Stimulated activated naive B cell treated with anti-CD40 and anti-IgM and Interleukin-4, amounts not matched to agents 10 μg/mL and 1 μg/mL and 100 μg/mL, for 72 hours (primary cell): ENCODE data around the gene ACHE.

Experiments used
- ATAC-seq, 2 donors: fragments of 150-1000 bp; cut with Tn5 transposase; replicated peaks; 2 replicates each; pipeline ENCODE4 v1.10.0; 2021; ENCODE audit warnings: moderate library complexity in 1 of 2
- DNase-seq: peaks from one replicate; pipeline ENCODE4 v3.0.0; 2021
- H3K27ac Mint-ChIP-seq: one replicate; pipeline ENCODE4 v1.8.0; 2022; ENCODE audit warnings: mild to moderate bottlenecking, mixed read lengths
- H3K27me3 Mint-ChIP-seq, 2 donors: one replicate each; pipeline ENCODE4 v1.8.0; 2022; ENCODE audit warnings: mixed read lengths in 2 of 2
- H3K36me3 Mint-ChIP-seq, 2 donors: one replicate each; pipeline ENCODE4 v1.8.0; 2022; ENCODE audit warnings: mixed read lengths in 2 of 2, mild to moderate bottlenecking in 1 of 2
- H3K4me1 Mint-ChIP-seq, 2 donors: one replicate each; pipeline ENCODE4 v1.8.0; 2022; ENCODE audit warnings: mixed read lengths in 2 of 2, mild to moderate bottlenecking in 1 of 2
- H3K4me3 Mint-ChIP-seq, 2 donors: one replicate each; pipeline ENCODE4 v1.8.0; 2022; ENCODE audit warnings: mild to moderate bottlenecking in 2 of 2, mixed read lengths in 2 of 2, moderate library complexity in 1 of 2
- H3K9me3 Mint-ChIP-seq, 2 donors: one replicate each; pipeline ENCODE4 v1.8.0; 2022; ENCODE audit warnings: mixed read lengths in 2 of 2, mild to moderate bottlenecking in 1 of 2

Gene ACHE

GRCh38 chr7:100884736-100885439, 10.8 kb downstream of the ACHE start:
- Mint-ChIP-seq H3K36me3 (peaks cover 77 to 87% of the 10 kb centered on the region in 2 donors), H3K9me3 (peaks cover 0 to 2% of the 10 kb centered on the region in 2 donors), H3K27me3 (no peaks in the 10 kb centered on the region), H3K27ac (peak overlapping the region; percentile 88), H3K4me1 (peaks cover 56 to 67% of the 10 kb centered on the region in 2 donors), H3K4me3 (no peak overlapping the region)
- DNase-seq = no peak
- no peak for ATAC-seq

- Mint-ChIP-seq H3K27me3 (no peaks in the 10 kb centered on the region), H3K27ac (peak overlapping the region; percentile 86), H3K4me1 (peaks cover 60 to 75% of the 10 kb centered on the region in 2 donors), H3K9me3 (peaks cover 0 to 2% of the 10 kb centered on the region in 2 donors), H3K36me3 (peaks cover 79 to 94% of the 10 kb centered on the region in 2 donors), H3K4me3 (no peak overlapping the region)
- no peak for ATAC-seq
- DNase-seq = no peak
These were observed 12.7 kb downstream of the ACHE start for GRCh38 chr7:100882785-100883526.

GRCh38 chr7:100882201-100882600, 13.5 kb downstream of the ACHE start:
- DNase-seq (no peak), ATAC-seq (no peak)
- Mint-ChIP-seq H3K9me3 (peaks cover 0 to 1% of the 10 kb centered on the region in 2 donors), H3K27ac (no peak overlapping the region), H3K27me3 (no peaks in the 10 kb centered on the region), H3K4me1 (peaks cover 54 to 71% of the 10 kb centered on the region in 2 donors), H3K4me3 (no peak overlapping the region), H3K36me3 (peaks cover 71 to 90% of the 10 kb centered on the region in 2 donors)

GRCh38 chr7:100881136-100881535, 14.6 kb downstream of the ACHE start:
- Mint-ChIP-seq H3K4me1 (peaks cover 48 to 68% of the 10 kb centered on the region in 2 donors), H3K36me3 (peaks cover 65 to 86% of the 10 kb centered on the region in 2 donors), H3K27me3 (no peaks in the 10 kb centered on the region), H3K4me3 (no peak overlapping the region), H3K27ac (peak overlapping the region; percentile 57), H3K9me3 (no peaks in the 10 kb centered on the region)
- ATAC-seq (no peak), DNase-seq (no peak)

- peaks cover 62 to 83% of the 10 kb centered on the region in 2 donors for H3K36me3 Mint-ChIP-seq
- H3K9me3 Mint-ChIP-seq = no peaks in the 10 kb centered on the region
- DNase-seq = no peak
- H3K4me3 Mint-ChIP-seq = no peak overlapping the region
- ATAC-seq = no peak
- no peaks in the 10 kb centered on the region for H3K27me3 Mint-ChIP-seq
- H3K27ac Mint-ChIP-seq = no peak overlapping the region
- H3K4me1 Mint-ChIP-seq = peaks cover 45 to 65% of the 10 kb centered on the region in 2 donors
These were observed 15.0 kb downstream of the ACHE start for GRCh38 chr7:100880645-100881044.

- Mint-ChIP-seq H3K36me3 (peaks cover 61 to 83% of the 10 kb centered on the region in 2 donors), H3K9me3 (no peaks in the 10 kb centered on the region), H3K27me3 (no peaks in the 10 kb centered on the region), H3K4me1 (peaks cover 43 to 61% of the 10 kb centered on the region in 2 donors), H3K4me3 (peak overlapping the region; percentile 9 to 27), H3K27ac (peak overlapping the region; percentile 57)
- ATAC-seq = no peak
- no peak for DNase-seq
These were observed 15.9 kb downstream of the ACHE start for GRCh38 chr7:100879685-100880261.

GRCh38 chr7:100878685-100879084, 17.0 kb downstream of the ACHE start:
- no peaks in the 10 kb centered on the region for H3K9me3 Mint-ChIP-seq
- no peaks in the 10 kb centered on the region for H3K27me3 Mint-ChIP-seq
- DNase-seq = no peak
- H3K27ac Mint-ChIP-seq = no peak overlapping the region
- ATAC-seq = no peak
- H3K36me3 Mint-ChIP-seq = peaks cover 60 to 83% of the 10 kb centered on the region in 2 donors
- peaks cover 41 to 61% of the 10 kb centered on the region in 2 donors for H3K4me1 Mint-ChIP-seq
- H3K4me3 Mint-ChIP-seq = peak overlapping the region in 1 of 2 donors; percentile 2

- no peak for DNase-seq
- ATAC-seq = no peak
- Mint-ChIP-seq H3K9me3 (no peaks in the 10 kb centered on the region), H3K36me3 (peaks cover 54 to 83% of the 10 kb centered on the region in 2 donors), H3K4me1 (peaks cover 37 to 62% of the 10 kb centered on the region in 2 donors), H3K4me3 (no peak overlapping the region), H3K27me3 (no peaks in the 10 kb centered on the region), H3K27ac (peak overlapping the region; percentile 77)
These were observed 17.7 kb downstream of the ACHE start for GRCh38 chr7:100878013-100878412.

GRCh38 chr7:100875356-100875751, 20.3 kb downstream of the ACHE start:
- Mint-ChIP-seq H3K27me3 (no peaks in the 10 kb centered on the region), H3K4me3 (peak overlapping the region; percentile 89 to 98), H3K27ac (peak overlapping the region; percentile 99), H3K36me3 (peaks cover 47 to 79% of the 10 kb centered on the region in 2 donors), H3K4me1 (peaks cover 39 to 55% of the 10 kb centered on the region in 2 donors), H3K9me3 (no peaks in the 10 kb centered on the region)
- ATAC-seq = peak; percentile 59 to 69
- DNase-seq = no peak

- peak; percentile 95 for ATAC-seq
- peaks cover 47 to 74% of the 10 kb centered on the region in 2 donors for H3K36me3 Mint-ChIP-seq
- H3K4me3 Mint-ChIP-seq = peak within 1 kb of the TSS; percentile 89 to 98
- H3K27me3 Mint-ChIP-seq = no peaks in the 10 kb centered on the region
- H3K4me1 Mint-ChIP-seq = peaks cover 36 to 49% of the 10 kb centered on the region in 2 donors
- peak; percentile 98 for DNase-seq
- H3K9me3 Mint-ChIP-seq = no peaks in the 10 kb centered on the region
- peak within 1 kb of the TSS; percentile 99 for H3K27ac Mint-ChIP-seq
These were observed 20.9 kb downstream of the ACHE start, which contains the start of gene SRRT for GRCh38 chr7:100874577-100875355. Gene SRRT (plus strand): TSS chr7:100875103. CDS start chr7:100875591, 488 bp downstream.

GRCh38 chr7:100874300-100874576, 21.4 kb downstream of the ACHE start:
- H3K36me3 Mint-ChIP-seq = peaks cover 44 to 70% of the 10 kb centered on the region in 2 donors
- peak overlapping the region; percentile 99 for H3K27ac Mint-ChIP-seq
- ATAC-seq (peak in 1 of 2 donors; percentile 1), DNase-seq (no peak)
- H3K4me1 Mint-ChIP-seq = peaks cover 33 to 44% of the 10 kb centered on the region in 2 donors
- H3K9me3 Mint-ChIP-seq = no peaks in the 10 kb centered on the region
- H3K4me3 Mint-ChIP-seq = peak overlapping the region; percentile 89 to 98
- H3K27me3 Mint-ChIP-seq = no peaks in the 10 kb centered on the region

- peak overlapping the region; percentile 99 for H3K27ac Mint-ChIP-seq
- ATAC-seq (no peak), DNase-seq (no peak)
- no peaks in the 10 kb centered on the region for H3K9me3 Mint-ChIP-seq
- H3K4me1 Mint-ChIP-seq = peaks cover 33 to 45% of the 10 kb centered on the region in 2 donors
- peak overlapping the region; percentile 89 to 98 for H3K4me3 Mint-ChIP-seq
- peaks cover 41 to 67% of the 10 kb centered on the region in 2 donors for H3K36me3 Mint-ChIP-seq
- H3K27me3 Mint-ChIP-seq = no peaks in the 10 kb centered on the region
These were observed 21.9 kb downstream of the ACHE start for GRCh38 chr7:100873599-100874299.

- H3K9me3 Mint-ChIP-seq = no peaks in the 10 kb centered on the region
- H3K4me3 Mint-ChIP-seq = peak overlapping the region; percentile 89 to 92
- H3K36me3 Mint-ChIP-seq = peaks cover 28 to 42% of the 10 kb centered on the region in 2 donors
- H3K4me1 Mint-ChIP-seq = peaks cover 29 to 37% of the 10 kb centered on the region in 2 donors
- DNase-seq (no peak), ATAC-seq (peak; percentile 6 to 10)
- H3K27me3 Mint-ChIP-seq = no peaks in the 10 kb centered on the region
- H3K27ac Mint-ChIP-seq = peak overlapping the region; percentile 84
These were observed 27.8 kb downstream of the ACHE start for GRCh38 chr7:100867776-100868485.
